GM18520 (cell line): Measurements from ENCODE around the gene RTN4.

Source experiments
- ATAC-seq: cut with Tn5 transposase; IDR thresholded peaks from one replicate; pipeline ENCODE4 v1.9.1; 2021; ENCODE audit not compliant: unreplicated experiment

Gene RTN4

DNA sequence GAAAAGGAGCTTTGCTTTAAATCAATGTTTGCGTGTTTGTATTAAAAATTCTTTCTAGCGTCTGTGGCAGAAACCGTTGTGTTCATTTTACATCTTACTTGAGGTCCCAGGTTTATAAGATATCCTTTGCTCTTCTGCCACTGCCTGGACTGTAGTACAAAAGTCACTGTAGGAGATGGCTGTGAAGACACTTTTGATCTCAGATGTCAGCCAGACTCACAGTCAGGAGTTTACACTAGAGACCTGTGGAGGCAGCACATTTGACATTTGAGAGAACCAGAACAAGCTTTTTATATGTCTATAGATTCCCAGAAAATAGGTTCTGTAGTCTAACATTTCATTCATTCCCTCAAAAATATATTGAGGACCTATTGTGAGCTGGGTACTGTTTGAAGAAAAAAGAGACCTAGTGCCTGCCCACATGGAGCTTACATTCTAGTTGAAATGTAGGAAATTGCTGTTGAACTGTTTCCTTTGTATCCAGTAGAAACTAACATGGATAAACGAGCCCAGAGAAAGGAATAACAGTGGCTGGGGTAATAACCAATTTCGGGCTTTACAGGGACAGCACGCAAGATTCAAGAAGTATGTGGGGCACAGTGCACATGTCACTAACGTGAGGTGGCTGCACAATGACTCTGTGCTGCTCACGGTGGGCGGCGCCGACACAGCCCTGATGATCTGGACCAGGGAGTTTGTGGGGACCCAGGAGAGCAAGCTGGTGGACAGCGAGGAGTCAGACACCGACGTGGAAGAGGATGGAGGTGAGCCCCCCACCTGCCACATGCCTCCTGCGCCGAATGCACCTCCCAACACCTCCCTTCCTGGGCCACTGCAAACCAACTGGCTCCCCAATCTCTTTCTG is 122.3 kb downstream of the RTN4 start:
- no peak for ATAC-seq

DNA sequence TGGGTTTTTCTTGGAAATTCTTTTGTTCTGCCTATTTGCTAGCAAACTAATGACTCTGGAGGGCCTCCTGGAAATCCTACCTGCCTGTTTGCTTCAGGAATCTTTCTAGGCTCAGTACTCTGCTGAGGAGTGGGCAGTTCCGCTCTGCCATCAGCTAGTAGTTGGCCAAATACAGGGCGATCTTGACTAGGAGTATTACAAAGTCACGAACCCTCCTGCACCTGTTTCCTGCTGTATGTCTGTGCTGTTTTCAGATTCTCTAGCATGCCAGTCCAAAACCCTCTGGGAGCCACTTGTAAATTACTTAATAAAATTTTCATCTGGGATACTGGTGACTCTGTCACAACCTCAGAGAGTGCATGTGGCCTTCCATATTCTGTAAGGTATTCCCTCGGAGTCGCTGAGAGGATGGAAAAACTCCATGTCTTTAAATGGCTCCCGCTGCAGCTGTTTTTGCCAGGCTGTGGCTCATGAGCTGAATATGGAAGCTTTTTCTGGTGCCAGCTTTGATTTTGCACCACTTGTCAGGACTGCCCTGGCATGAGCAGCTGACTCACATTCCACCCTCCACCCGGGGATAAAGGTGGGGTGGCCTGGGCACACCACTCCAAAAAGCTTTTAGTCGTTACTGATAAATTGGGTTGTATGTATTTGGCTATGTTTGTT is 123.0 kb downstream of the RTN4 start:
- ATAC-seq: no peak

DNA sequence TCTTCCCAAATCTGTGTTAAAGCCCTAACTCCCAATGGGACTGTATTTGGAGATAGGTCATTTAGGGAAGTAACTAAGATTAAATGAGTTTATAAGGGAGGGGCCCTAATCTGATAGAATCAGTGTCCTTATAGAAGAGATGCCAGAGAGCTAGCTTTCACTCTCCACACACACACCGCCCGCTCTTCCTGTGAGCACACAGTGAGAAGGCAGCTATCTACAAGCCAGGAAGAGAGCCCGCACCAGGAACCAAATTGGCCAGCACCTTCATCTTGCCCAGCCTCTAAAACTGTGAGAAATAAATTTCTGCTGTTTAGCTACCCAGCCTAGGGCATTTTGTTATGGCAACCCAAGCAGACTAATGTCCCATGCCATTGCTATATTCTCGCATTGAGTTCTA is 125.2 kb downstream of the RTN4 start:
- no peak for ATAC-seq

DNA sequence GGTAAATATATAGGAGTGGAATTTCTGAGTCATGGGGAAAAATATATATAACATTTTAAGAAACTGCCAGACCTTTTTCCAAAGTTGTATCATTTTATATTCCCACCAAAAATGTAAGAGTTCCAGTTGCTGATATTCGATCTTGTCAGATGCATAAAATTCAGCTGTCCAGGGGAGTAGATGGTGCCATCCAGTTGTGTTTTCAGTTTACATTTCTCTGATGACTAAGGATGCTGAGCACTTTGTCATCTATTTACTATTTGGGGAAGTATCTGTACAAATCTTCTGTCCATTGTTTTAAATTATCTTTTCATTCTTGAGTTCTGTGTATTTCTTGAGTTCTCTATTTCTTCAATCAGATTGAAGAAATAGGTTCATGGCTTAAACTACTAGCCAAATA is 126.1 kb downstream of the RTN4 start:
- ATAC-seq: no peak
